ENCODE results near the gene FAM163B.

The FAM163B gene

GRCh38 chr9:133531293-133531692, 77.9 kb downstream of the FAM163B start:
- H3K4me3 ChIP-seq (ENCODE audit: low read depth, low read length) = no peak overlapping the region
- TF ChIP-seq CTCF (IDR thresholded peaks at IDR 0.05; ENCODE audit: insufficient read depth, low read depth, low read length, missing control alignments) = no peak
- DNase-seq (ENCODE audit: low read depth) = no peak

GRCh38 chr9:133529874-133530273, 79.3 kb downstream of the FAM163B start:
- no peak for DNase-seq (ENCODE audit: low read depth)
- no peak overlapping the region for H3K4me3 ChIP-seq (ENCODE audit: low read depth, low read length)
- no peak for TF ChIP-seq CTCF (IDR thresholded peaks at IDR 0.05; ENCODE audit: insufficient read depth, low read depth, low read length, missing control alignments)

GRCh38 chr9:133529457-133529856, 79.7 kb downstream of the FAM163B start:
- no peak for TF ChIP-seq CTCF (IDR thresholded peaks at IDR 0.05; ENCODE audit: insufficient read depth, low read depth, low read length, missing control alignments)
- DNase-seq (ENCODE audit: low read depth) = no peak
- no peak overlapping the region for H3K4me3 ChIP-seq (ENCODE audit: low read depth, low read length)

- no peak overlapping the region for H3K4me3 ChIP-seq (ENCODE audit: low read depth, low read length)
- TF ChIP-seq CTCF (IDR thresholded peaks at IDR 0.05; ENCODE audit: insufficient read depth, low read depth, low read length, missing control alignments) = no peak
- no peak for DNase-seq (ENCODE audit: low read depth)
Observed at GRCh38 chr9:133528876-133529241, 80.3 kb downstream of the FAM163B start.

GRCh38 chr9:133528001-133528875, 81.0 kb downstream of the FAM163B start:
- H3K4me3 ChIP-seq (ENCODE audit: low read depth, low read length) = no peak overlapping the region
- no peak for TF ChIP-seq CTCF (IDR thresholded peaks at IDR 0.05; ENCODE audit: insufficient read depth, low read depth, low read length, missing control alignments)
- DNase-seq (ENCODE audit: low read depth) = no peak

- DNase-seq (ENCODE audit: low read depth) = no peak
- no peak overlapping the region for H3K4me3 ChIP-seq (ENCODE audit: low read depth, low read length)
Observed at GRCh38 chr9:133527444-133527920, 81.7 kb downstream of the FAM163B start.

More at GRCh38 chr9:133527444-133527920, 81.7 kb downstream of the FAM163B start:
- TF ChIP-seq CTCF (IDR thresholded peaks at IDR 0.05; ENCODE audit: insufficient read depth, low read depth, low read length, missing control alignments) = no peak
